Astrocyte (in vitro differentiated cells and primary cell): ENCODE results near the gene AFF3. TPM values are rescaled to one million over a fixed set of nuclear protein-coding genes. Genes with fewer than 3 reads are reported as not detected.
A peak's percentile ranks its signal among the peaks of the same experiment; 100 is the strongest.

ENCODE experiments used
- DNase-seq: peaks from one replicate; pipeline ENCODE4 v3.0.0-alpha.2; 2010; ENCODE audit warnings: low read depth
- FAIRE-seq: peaks from 2 replicates; lab custom pipeline; 2011; peaks lifted over from hg19 to GRCh38; lab: Jason Lieb, UNC
- H2AFZ ChIP-seq: 2 replicates; pipeline ENCODE4 v1.6.0; 2012; ENCODE audit warnings: low read depth, low read length, inconsistent platforms
- H3K27ac ChIP-seq: 2 replicates; pipeline ENCODE4 v1.5.1; 2011; ENCODE audit warnings: low read depth, low read length, inconsistent platforms
- H3K27me3 ChIP-seq: 2 replicates; pipeline ENCODE4 v1.6.0; 2011; ENCODE audit warnings: low read length, inconsistent platforms; ENCODE audit not compliant: insufficient read depth
- H3K36me3 ChIP-seq: 2 replicates; pipeline ENCODE4 v1.5.1; 2011; ENCODE audit warnings: low read length, inconsistent platforms; ENCODE audit not compliant: insufficient read depth
- H3K4me1 ChIP-seq: 2 replicates; pipeline ENCODE4 v1.5.1; 2011; ENCODE audit warnings: low read length, inconsistent platforms; ENCODE audit not compliant: insufficient read depth
- H3K4me2 ChIP-seq: 2 replicates; pipeline ENCODE4 v1.6.0; 2012; ENCODE audit warnings: low read length, inconsistent platforms
- H3K4me3 ChIP-seq: 2 replicates; pipeline ENCODE4 v1.5.1; 2011; ENCODE audit warnings: low read depth, mild to moderate bottlenecking, low read length, inconsistent platforms; ENCODE audit not compliant: insufficient read depth
- H3K79me2 ChIP-seq: 2 replicates; pipeline ENCODE4 v1.6.0; 2012; ENCODE audit warnings: mild to moderate bottlenecking, low read length, inconsistent platforms; ENCODE audit not compliant: insufficient read depth
- H3K9ac ChIP-seq: 2 replicates; pipeline ENCODE4 v1.6.0; 2012; ENCODE audit warnings: mild to moderate bottlenecking, low read length, inconsistent platforms
- H3K9me3 ChIP-seq: 2 replicates; pipeline ENCODE4 v1.5.1; 2012; ENCODE audit warnings: low read depth, mild to moderate bottlenecking, low read length, inconsistent platforms; ENCODE audit not compliant: insufficient read depth
- H4K20me1 ChIP-seq: 2 replicates; pipeline ENCODE4 v1.6.0; 2012; ENCODE audit warnings: low read length, inconsistent platforms; ENCODE audit not compliant: insufficient read depth
- H3K27ac Mint-ChIP-seq: one replicate; pipeline ENCODE4 v1.8.0; 2021; ENCODE audit warnings: mild to moderate bottlenecking, mixed read lengths; ENCODE audit not compliant: unreplicated experiment
- H3K27me3 Mint-ChIP-seq: one replicate; pipeline ENCODE4 v1.8.0; 2021; ENCODE audit warnings: low read depth, mixed read lengths; ENCODE audit not compliant: unreplicated experiment
- H3K36me3 Mint-ChIP-seq: one replicate; pipeline ENCODE4 v1.8.0; 2021; ENCODE audit warnings: low read depth, mixed read lengths; ENCODE audit not compliant: unreplicated experiment
- H3K4me1 Mint-ChIP-seq: one replicate; pipeline ENCODE4 v1.8.0; 2021; ENCODE audit warnings: low read depth, mixed read lengths; ENCODE audit not compliant: unreplicated experiment
- H3K4me3 Mint-ChIP-seq: one replicate; pipeline ENCODE4 v1.8.0; 2021; ENCODE audit warnings: mild to moderate bottlenecking, moderate library complexity, mixed read lengths; ENCODE audit not compliant: unreplicated experiment
- H3K9me3 Mint-ChIP-seq: one replicate; pipeline ENCODE4 v1.8.0; 2021; ENCODE audit warnings: mild to moderate bottlenecking, mixed read lengths; ENCODE audit not compliant: unreplicated experiment
- CTCF ChIP-seq: IDR thresholded peaks from 2 replicates; pipeline ENCODE4 v1.5.1; 2011; ENCODE audit warnings: low read depth, mild to moderate bottlenecking, inconsistent platforms, low read length, moderate library complexity; ENCODE audit not compliant: insufficient read depth
- EZH2 ChIP-seq: IDR thresholded peaks from 2 replicates; pipeline ENCODE4 v1.6.1; 2012; ENCODE audit warnings: mild to moderate bottlenecking, low read length, inconsistent platforms; ENCODE audit not compliant: insufficient read depth
- total RNA-seq: library from RNA; stranded (reverse); gene quantifications from 2 replicates; pipeline ENCODE4 v1.2.1, GENCODE V29; 2021

AFF3 gene
- total RNA-seq, 1 donor from 2014 or later = 14.7 TPM

GRCh38 chr2:99818842-99819241 is 323.5 kb downstream of the AFF3 start:
- peaks cover 8% of the 10 kb centered on the region for H3K36me3 Mint-ChIP-seq
- H3K27ac Mint-ChIP-seq = no peak overlapping the region
- H3K9ac ChIP-seq = no peak overlapping the region
- H3K79me2 ChIP-seq = no peaks in the 10 kb centered on the region
- H2AFZ ChIP-seq = no peak overlapping the region
- FAIRE-seq (no peak), DNase-seq (peak; percentile 21)
- H3K9me3 ChIP-seq = no peaks in the 10 kb centered on the region
- no peaks in the 10 kb centered on the region for H3K36me3 ChIP-seq
- H3K27me3 Mint-ChIP-seq = peaks cover 4% of the 10 kb centered on the region
- H3K27me3 ChIP-seq = no peaks in the 10 kb centered on the region
- peaks cover 16% of the 10 kb centered on the region for H3K4me1 Mint-ChIP-seq
- H3K4me3 ChIP-seq = no peak overlapping the region
- peaks cover 2% of the 10 kb centered on the region for H3K9me3 Mint-ChIP-seq
- no peak overlapping the region for H3K4me2 ChIP-seq
- H3K27ac ChIP-seq = no peak overlapping the region
- TF ChIP-seq CTCF (peak; percentile 15), EZH2 (no peak)
- peaks cover 17% of the 10 kb centered on the region for H3K4me1 ChIP-seq
- no peaks in the 10 kb centered on the region for H4K20me1 ChIP-seq
- H3K4me3 Mint-ChIP-seq = no peak overlapping the region

GRCh38 chr2:99816908-99817307 is 325.5 kb downstream of the AFF3 start:
- no peaks in the 10 kb centered on the region for H3K9me3 ChIP-seq
- H3K27me3 Mint-ChIP-seq = peaks cover 4% of the 10 kb centered on the region
- no peak for FAIRE-seq
- no peak overlapping the region for H3K27ac Mint-ChIP-seq
- peaks cover 6% of the 10 kb centered on the region for H3K4me1 Mint-ChIP-seq
- DNase-seq = no peak
- peaks cover 2% of the 10 kb centered on the region for H3K9me3 Mint-ChIP-seq
- no peak overlapping the region for H3K4me3 ChIP-seq
- no peak overlapping the region for H3K4me2 ChIP-seq
- no peaks in the 10 kb centered on the region for H3K36me3 ChIP-seq
- H3K9ac ChIP-seq = no peak overlapping the region
- no peak overlapping the region for H3K27ac ChIP-seq
- no peaks in the 10 kb centered on the region for H4K20me1 ChIP-seq
- no peak overlapping the region for H3K4me3 Mint-ChIP-seq
- peaks cover 10% of the 10 kb centered on the region for H3K4me1 ChIP-seq
- H2AFZ ChIP-seq = no peak overlapping the region
- no peaks in the 10 kb centered on the region for H3K27me3 ChIP-seq
- TF ChIP-seq CTCF = no peak
- TF ChIP-seq EZH2 = no peak
- H3K36me3 Mint-ChIP-seq = peaks cover 8% of the 10 kb centered on the region
- no peaks in the 10 kb centered on the region for H3K79me2 ChIP-seq

- Mint-ChIP-seq H3K27me3 (peaks cover 3% of the 10 kb centered on the region), H3K27ac (peak overlapping the region; percentile 30), H3K4me3 (no peak overlapping the region), H3K4me1 (peaks cover 20% of the 10 kb centered on the region), H3K36me3 (peaks cover 8% of the 10 kb centered on the region), H3K9me3 (peaks cover 2% of the 10 kb centered on the region)
- Histone ChIP-seq H3K4me2 (no peak overlapping the region), H3K9ac (no peak overlapping the region), H4K20me1 (no peaks in the 10 kb centered on the region), H3K27me3 (no peaks in the 10 kb centered on the region), H3K36me3 (no peaks in the 10 kb centered on the region), H3K27ac (peak overlapping the region; percentile 76), H3K79me2 (no peaks in the 10 kb centered on the region), H3K4me1 (peaks cover 32% of the 10 kb centered on the region), H2AFZ (no peak overlapping the region), H3K9me3 (no peaks in the 10 kb centered on the region), H3K4me3 (no peak overlapping the region)
- DNase-seq (no peak), FAIRE-seq (no peak)
- TF ChIP-seq EZH2 (no peak), CTCF (no peak)
These were observed 330.0 kb downstream of the AFF3 start for GRCh38 chr2:99812426-99812825.
